ENCODE results near the gene CSF3R.
"Not testable (repeated sequence)": the region's sequence is repeated elsewhere in the genome, so short reads cannot be mapped to it uniquely, and the experiment has no call there.

Gene CSF3R

DNA sequence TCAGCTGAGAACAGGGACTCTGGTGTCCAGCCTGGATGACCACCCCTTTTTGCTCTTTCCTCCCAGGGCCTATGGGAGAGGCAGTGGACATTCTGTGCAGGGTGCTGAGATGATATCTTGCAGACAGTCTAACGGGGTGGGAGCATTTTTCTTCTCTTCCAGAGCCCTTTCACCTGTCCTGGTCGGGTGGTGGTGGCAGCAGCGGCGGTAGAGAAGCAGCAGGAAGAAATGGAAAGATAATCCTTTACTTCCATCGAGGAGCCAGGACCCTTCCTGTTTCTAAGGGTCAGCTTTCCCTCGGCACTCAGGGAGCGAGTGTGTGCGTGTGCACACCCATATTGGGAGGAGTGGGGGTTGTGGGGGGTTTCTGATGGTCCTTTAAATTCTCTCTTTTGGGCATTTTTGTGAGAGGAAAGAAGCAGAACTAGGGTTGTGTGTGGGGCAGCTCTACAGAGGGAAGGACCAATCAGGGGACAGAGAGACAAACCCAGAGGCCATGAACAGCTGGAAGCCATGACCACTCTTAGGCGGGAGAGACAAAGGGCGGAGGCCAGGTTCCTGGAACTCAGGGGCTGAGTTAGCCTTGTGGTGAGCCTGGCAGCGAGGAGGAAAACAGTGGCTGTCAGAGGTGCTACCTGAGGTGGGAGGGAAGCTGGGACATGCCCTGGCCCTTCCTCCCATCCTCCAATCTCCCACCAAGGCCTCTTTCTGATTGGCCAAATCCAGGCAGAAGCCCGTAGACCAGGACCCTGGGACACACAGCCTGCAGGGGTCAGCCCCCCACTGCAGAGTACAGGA, 31.2 kb upstream of the CSF3R start:
- DNase-seq (ENCODE audit: low read depth in 2 of 2) = no peak
- TF ChIP-seq, protein P1, sequence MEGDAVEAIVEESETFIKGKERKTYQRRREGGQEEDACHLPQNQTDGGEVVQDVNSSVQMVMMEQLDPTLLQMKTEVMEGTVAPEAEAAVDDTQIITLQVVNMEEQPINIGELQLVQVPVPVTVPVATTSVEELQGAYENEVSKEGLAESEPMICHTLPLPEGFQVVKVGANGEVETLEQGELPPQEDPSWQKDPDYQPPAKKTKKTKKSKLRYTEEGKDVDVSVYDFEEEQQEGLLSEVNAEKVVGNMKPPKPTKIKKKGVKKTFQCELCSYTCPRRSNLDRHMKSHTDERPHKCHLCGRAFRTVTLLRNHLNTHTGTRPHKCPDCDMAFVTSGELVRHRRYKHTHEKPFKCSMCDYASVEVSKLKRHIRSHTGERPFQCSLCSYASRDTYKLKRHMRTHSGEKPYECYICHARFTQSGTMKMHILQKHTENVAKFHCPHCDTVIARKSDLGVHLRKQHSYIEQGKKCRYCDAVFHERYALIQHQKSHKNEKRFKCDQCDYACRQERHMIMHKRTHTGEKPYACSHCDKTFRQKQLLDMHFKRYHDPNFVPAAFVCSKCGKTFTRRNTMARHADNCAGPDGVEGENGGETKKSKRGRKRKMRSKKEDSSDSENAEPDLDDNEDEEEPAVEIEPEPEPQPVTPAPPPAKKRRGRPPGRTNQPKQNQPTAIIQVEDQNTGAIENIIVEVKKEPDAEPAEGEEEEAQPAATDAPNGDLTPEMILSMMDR (IDR thresholded peaks at IDR 0.05; ENCODE audit: low read depth, low read length) = no peak
- no peak overlapping the region for H3K4me3 ChIP-seq (replicated peaks in 1 of 2; ENCODE audit: low read depth in 2 of 2, low read length in 2 of 2)

DNA sequence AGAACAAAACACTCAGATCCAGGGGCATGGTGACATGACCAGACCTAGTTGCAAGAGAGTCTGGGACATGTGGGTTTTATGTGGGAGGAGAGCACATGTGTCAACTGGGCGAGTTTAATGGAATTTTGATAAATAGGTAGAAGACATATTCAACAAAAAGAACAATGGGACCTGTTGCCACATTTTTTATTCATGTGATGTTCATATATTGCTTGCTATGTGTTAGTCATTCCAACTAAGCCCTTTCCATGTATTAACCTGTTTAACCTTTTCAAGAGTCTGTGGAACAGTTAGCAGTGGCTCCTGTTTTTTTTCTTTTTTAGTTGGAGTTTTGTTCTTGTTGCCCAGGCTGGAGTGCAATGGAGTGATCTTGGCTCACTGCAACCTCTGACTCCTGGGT, 30.1 kb upstream of the CSF3R start:
- DNase-seq (ENCODE audit: low read depth in 2 of 2) = no peak
- TF ChIP-seq, protein P1 (IDR thresholded peaks at IDR 0.05; ENCODE audit: low read depth, low read length) = no peak
- no peak overlapping the region for H3K4me3 ChIP-seq (replicated peaks in 1 of 2; ENCODE audit: low read depth in 2 of 2, low read length in 2 of 2)

DNA sequence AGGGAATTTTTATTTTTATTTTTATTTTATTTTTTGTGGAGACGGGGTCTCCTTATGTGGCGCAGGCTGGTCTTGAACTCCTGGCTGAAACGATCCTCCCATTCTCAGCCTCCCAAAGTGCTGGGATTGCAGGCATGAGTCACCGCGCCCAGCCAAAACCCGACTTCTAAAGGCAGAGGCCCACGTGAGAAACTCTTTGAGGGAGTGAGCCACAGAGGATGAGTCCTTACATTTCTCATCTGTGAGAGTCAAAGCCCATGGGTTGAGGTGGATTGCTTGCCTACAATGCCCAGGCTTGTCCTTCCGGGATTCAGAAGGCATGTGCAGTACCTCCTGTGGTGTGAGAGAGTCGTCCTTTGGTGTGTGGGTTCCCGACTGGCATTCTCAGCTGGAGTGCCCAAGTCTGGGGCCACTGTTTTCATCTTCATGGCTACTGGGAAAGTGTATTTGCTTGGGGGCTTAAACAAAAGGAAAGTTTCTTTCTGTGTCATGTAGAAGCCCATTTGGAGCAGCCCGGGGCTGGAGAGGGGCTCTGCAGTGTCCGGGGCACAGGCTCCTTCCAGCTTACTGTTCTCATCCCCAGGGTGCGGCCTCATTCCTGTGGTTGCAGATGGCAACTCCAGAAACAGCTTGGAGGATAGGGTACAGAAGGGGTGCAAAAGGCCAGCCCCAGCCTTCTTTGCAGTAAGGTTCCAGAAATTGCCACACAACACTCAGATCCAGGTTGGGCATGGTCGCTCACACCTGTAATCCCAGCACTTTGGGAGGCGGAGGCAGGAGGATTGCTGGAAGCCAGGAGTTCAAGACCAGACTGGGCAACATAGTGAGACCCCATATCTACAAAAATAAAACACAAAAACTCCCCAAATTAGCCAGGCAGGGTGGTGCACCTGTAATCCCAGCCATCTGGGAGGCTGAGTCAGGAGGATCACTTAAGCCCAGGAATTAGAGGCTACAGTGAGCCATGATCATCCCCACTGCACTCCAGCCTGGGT, 29.4 kb upstream of the CSF3R start:
- H3K4me3 ChIP-seq (replicated peaks in 1 of 2; ENCODE audit: low read depth in 2 of 2, low read length in 2 of 2) = no peak overlapping the region
- peak in 1 of 2 donors; percentile 22 for DNase-seq (ENCODE audit: low read depth in 2 of 2)
- TF ChIP-seq, protein P1 (IDR thresholded peaks at IDR 0.05; ENCODE audit: low read depth, low read length) = no peak

DNA sequence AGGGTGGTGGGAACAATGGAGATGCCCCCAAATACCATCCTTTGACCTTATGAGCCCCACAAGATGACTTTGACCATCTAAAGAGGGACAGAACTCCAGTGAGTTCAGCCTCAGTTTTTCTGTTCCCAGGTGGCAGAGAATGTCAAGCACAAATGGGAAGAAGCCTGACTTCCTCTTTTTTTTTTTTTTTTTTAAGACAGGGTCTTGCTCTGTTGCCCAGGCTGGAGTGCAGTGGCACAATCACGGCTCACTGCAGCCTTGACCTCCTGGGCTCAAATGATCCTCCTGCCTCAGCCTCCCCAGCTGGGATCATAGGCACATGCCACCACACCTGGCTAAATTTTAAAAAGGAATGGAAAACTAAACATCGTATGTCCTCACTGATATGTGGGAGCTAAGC, 28.5 kb upstream of the CSF3R start:
- H3K4me3 ChIP-seq (replicated peaks in 1 of 2; ENCODE audit: low read depth in 2 of 2, low read length in 2 of 2); DNase-seq (ENCODE audit: low read depth in 2 of 2): not testable (repeated sequence)

DNA sequence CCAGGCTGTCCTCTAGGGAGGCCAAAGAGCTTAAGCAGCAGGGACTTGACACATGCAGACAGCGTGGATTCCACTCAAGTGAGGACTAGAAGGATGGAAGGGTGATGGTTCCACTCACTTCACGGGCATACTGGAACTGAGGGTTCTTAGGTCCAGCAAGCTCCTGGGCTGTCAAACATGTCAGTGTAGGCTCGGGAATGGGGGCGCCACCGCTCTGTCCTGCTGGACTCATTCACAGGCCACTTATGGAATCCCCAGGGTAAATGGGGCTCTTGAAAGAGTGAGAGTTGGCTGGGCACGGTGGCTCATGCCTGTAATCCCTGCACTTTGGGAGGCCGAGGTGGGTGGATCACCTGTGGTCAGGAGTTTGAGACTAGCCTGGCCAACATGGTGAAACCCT, 27.7 kb upstream of the CSF3R start:
- no peak overlapping the region for H3K4me3 ChIP-seq (replicated peaks in 1 of 2; ENCODE audit: low read depth in 2 of 2, low read length in 2 of 2)
- TF ChIP-seq, protein P1 (IDR thresholded peaks at IDR 0.05; ENCODE audit: low read depth, low read length) = no peak
- no peak for DNase-seq (ENCODE audit: low read depth in 2 of 2)

DNA sequence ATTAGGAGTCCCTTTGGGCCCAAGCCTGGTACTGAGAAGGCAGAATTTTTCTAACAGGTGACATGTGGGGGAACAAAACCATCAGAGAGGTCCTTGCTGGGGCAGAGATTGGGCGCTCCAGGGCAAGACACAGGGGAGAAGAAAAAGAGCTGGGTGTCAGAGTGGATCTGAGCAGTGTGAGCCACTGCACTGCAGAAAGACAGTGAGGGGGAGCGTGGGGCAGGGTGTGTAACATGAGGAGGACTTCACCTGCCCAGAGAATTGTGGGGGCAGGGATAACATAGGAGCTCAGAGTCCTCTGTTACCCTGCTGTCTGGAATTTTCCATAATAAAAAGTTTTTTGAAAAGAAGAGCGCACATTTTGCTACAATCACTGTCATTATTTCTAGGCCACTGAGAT, 25.5 kb upstream of the CSF3R start:
- H3K4me3 ChIP-seq (replicated peaks in 1 of 2; ENCODE audit: low read depth in 2 of 2, low read length in 2 of 2) = no peak overlapping the region
- no peak for DNase-seq (ENCODE audit: low read depth in 2 of 2)
- TF ChIP-seq, protein P1 (IDR thresholded peaks at IDR 0.05; ENCODE audit: low read depth, low read length) = no peak

Measured in cardiac fibroblast (primary cell).